Measurements from ENCODE around the gene CA5B. TPM values are rescaled to one million over a fixed set of nuclear protein-coding genes. Genes with fewer than 3 reads are reported as not detected.

Gene CA5B
- total and polyA plus RNA-seq, 2 donors (not counting 3 experiments of a cell fraction or from before 2014, with no cell fraction given): 2.3 to 5.6 TPM

DNA sequence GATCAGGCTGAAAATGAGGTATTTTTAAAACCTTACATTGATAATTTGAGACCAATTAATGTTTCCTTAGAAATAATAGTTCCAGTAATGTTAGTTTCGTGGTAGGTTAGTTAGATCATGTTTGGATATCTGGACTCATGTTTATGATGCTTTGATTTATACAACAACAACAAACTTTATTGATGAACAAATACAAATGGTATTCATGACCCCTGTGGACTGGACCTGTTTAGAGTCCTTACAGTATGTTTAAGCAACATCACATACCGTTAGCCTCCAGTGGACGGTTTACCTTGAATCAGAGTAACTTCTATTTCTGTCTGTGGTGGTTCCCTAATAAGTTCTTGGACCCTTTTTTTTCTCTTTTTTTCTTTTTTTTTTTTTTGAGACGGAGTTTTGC is 70.2 kb downstream of the CA5B start:
- ChIA-PET POLR2A (no interaction called here), CTCF (no interaction called here)
- Histone ChIP-seq H3K4me3 (replicated peaks in 1 of 3; ENCODE audit: insufficient read depth in 1 of 3, low read depth in 1 of 3, low read length in 3 of 3) (no peak overlapping the region), H3K4me2 (ENCODE audit: insufficient read depth, low read length) (no peak overlapping the region), H3K27ac (ENCODE audit: insufficient read depth, low read depth, low read length) (no peak overlapping the region), H3K79me2 (ENCODE audit: control insufficient read depth, insufficient read depth, low read length) (no peaks in the 10 kb centered on the region), H3K9ac (replicated peaks; ENCODE audit: extremely low read depth, insufficient read depth, low read length) (no peak overlapping the region), H2AFZ (ENCODE audit: low read depth, low read length) (no peak overlapping the region), H3K4me1 (ENCODE audit: control insufficient read depth, extremely low read depth, insufficient read depth, low read length) (no peaks in the 10 kb centered on the region), H3K9me3 (replicated peaks; ENCODE audit: control insufficient read depth, insufficient read depth, low read length) (no peaks in the 10 kb centered on the region), H3K9me1 (replicated peaks; ENCODE audit: control insufficient read depth, extremely low read depth, insufficient read depth, low read length) (no peaks in the 10 kb centered on the region), H3K27me3 (ENCODE audit: control insufficient read depth in 2 of 2, insufficient read depth in 2 of 2, low read length in 2 of 2) (no peaks in the 10 kb centered on the region), H4K20me1 (replicated peaks; ENCODE audit: control insufficient read depth, extremely low read depth, insufficient read depth, low read length) (no peaks in the 10 kb centered on the region), H3K36me3 (ENCODE audit: control insufficient read depth in 2 of 2, extremely low read depth in 1 of 2, insufficient read depth in 2 of 2, low read length in 2 of 2) (peaks cover 0 to 4% of the 10 kb centered on the region in 2 experiments)
- BruUV-seq (replicated peaks): no TSS peak
- dilution Hi-C loops (cut with MboI; ENCODE audit: extremely low pct_ligation_motif_present, low sequenced_read_pairs): no loop called here
- FAIRE-seq (no peak), DNase-seq (ENCODE audit: low read depth, low spot score) (no peak)
- intact Hi-C loops (cut with micrococcal nuclease): no loop called here
- TF ChIP-seq FOS (IDR thresholded peaks at IDR 0.05; ENCODE audit: borderline replicate concordance, insufficient read depth, low read length): no peak
- TF ChIP-seq JUN (IDR thresholded peaks at IDR 0.05; ENCODE audit: borderline replicate concordance, insufficient read depth, insufficient read length, low read depth): no peak
- TF ChIP-seq MAX (IDR thresholded peaks at IDR 0.05; ENCODE audit: insufficient read depth, insufficient read length): no peak
- TF ChIP-seq MYC (IDR thresholded peaks at IDR 0.05; ENCODE audit: low read depth, low read length): no peak
- TF ChIP-seq CTCF (IDR thresholded peaks at IDR 0.05; ENCODE audit: extremely low read depth in 1 of 2, insufficient read depth in 1 of 2, low read depth in 1 of 2, low read length in 2 of 2): no peak
- no peak for TF ChIP-seq POLR2AphosphoS5 (IDR thresholded peaks at IDR 0.05; ENCODE audit: insufficient read depth, low read depth, low read length)
- TF ChIP-seq GATA2 (IDR thresholded peaks at IDR 0.05; ENCODE audit: insufficient read depth, insufficient read length, low read depth, low read length): no peak
- TF ChIP-seq POLR2A (IDR thresholded peaks at IDR 0.05; ENCODE audit: low read depth, low read length): no peak
- TF ChIP-seq EZH2 (IDR thresholded peaks at IDR 0.05; ENCODE audit: borderline replicate concordance, low read depth, low read length, severe bottlenecking): no peak

Data from endothelial cell of umbilical vein (primary cell).